HG02981 (cell line): ENCODE data around the gene CRYGD.

Experiments used
- ATAC-seq: cut with Tn5 transposase; IDR thresholded peaks from one replicate; pipeline ENCODE4 v1.9.1; 2021; ENCODE audit warnings: mild to moderate bottlenecking, moderate library complexity; ENCODE audit not compliant: unreplicated experiment

The CRYGD gene

GRCh38 chr2:208090420-208090819 is 33.9 kb downstream of the CRYGD start:
- ATAC-seq, result no peak

- no peak for ATAC-seq
Measured at GRCh38 chr2:208086029-208086428, 38.3 kb downstream of the CRYGD start.

GRCh38 chr2:208083807-208084206 is 40.5 kb downstream of the CRYGD start:
- ATAC-seq, result no peak

- no peak for ATAC-seq
Measured at GRCh38 chr2:208077276-208077675, 47.0 kb downstream of the CRYGD start.

GRCh38 chr2:208074610-208075356 is 49.5 kb downstream of the CRYGD start:
- no peak for ATAC-seq

- ATAC-seq, result peak; percentile 94
Measured at GRCh38 chr2:208072250-208072892, 52.0 kb downstream of the CRYGD start.
